Suppressor macrophage treated with lipopolysaccharide for 1 hour (primary cell): ENCODE data around the gene CCNL2.
A peak's percentile ranks its signal among the peaks of the same experiment; 100 is the strongest.
"Not testable (repeated sequence)": the region's sequence is repeated elsewhere in the genome, so short reads cannot be mapped to it uniquely, and the experiment has no call there.

Experiments used
- DNase-seq, 3 donors: peaks; one replicate each; pipeline ENCODE4 v3.0.0-alpha.2; 2020 to 2022

CCNL2 gene

DNA sequence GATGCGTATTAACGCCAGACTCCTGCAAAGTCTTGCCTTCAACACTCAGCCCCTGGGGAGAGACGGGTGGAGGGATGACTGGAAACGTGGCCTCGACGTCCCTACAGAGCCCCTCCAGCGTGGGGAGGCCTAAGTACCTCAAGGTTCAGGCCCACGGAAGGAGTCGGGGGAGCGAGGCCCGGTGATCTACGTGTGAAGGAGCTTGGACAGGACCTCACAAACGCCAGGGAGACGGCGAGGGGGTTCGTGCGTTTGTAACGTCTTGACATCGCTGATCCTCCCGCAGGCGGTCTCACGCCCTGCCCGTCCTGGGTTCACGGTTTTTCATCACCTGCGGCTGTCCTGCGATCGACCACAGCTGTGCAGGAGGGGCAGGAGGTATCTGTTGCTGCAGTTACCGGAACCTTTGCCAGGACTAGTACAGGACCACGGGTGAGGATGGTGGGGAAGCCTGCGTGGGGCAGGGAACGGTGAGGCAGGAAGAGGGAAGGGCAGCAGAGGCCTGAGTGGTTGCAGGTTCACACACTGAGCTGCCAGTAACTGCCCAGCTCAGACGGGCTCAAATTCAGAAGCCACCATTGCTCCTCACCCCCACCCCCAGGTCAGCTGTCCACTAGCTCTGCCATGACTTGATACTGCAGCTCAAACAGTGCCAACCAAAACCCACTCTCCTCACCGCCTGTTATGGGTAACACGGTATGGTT is 889 bp upstream of the CCNL2 start:
- DNase-seq, result peak in 1 of 3 donors; percentile 20

DNA sequence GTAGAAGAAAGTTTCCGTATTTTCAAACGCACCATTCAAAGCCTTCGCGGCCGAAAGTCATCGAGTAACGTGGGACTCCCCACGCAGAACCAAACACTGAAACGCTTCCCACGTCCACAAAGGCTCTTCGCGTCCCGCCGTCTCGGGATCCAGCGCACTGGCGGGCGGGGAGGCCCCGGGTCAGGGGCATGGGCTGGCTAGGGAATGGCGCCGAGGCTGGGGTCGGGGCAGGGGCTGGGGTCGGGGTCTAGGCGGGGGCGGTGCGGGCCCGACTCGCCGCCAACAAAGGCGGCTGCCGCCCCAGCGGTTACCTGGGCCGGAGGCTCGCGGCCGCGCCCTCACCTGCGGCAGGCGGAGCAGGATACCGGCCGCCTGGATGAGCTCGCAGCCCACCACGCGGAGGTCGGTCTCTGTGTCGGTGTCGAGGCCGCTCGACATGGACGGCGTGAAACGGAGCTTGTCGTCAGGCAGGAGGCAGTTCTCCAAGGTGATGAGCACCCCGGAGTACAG is 403 bp downstream of the CCNL2 start:
- DNase-seq, result peak; percentile 49 to 62 (median 52)

DNA sequence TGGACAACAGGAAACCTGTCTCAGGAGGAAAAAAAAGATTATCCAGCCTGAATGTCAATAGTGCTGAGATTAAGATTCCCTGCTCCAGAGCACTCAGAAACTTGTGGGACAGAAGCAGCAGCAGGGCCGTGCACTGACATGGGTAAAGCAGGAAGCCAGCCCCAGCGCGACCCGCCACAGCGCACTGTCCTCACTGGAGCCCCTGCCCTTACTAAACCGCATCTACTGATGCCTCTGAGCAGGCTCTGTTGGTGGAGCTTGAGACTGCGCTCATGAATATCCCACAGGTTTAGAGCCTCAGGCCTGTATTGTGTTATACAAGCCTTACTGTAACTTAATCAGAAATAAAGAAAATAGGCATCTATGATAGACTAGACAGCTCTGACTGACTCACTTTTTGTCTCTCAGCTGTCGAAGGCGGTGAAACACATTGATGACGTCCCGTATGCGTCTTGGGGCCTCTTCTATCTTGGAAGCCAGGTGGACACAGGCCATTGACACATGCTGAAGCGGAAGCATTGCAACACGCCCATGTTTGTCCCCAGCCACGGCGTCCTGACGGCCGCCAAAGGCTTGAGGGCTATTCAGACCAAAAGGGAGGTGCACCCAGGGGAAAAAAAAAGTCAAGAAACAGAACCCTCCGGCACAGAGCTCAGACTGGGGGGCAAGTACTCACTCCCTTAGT is 1.2 kb downstream of the CCNL2 start:
- peak in 1 of 3 donors; percentile 21 for DNase-seq

- DNase-seq, result no peak
These were observed 4.0 kb downstream of the CCNL2 start for GRCh38 chr1:1395166-1395565.

DNA sequence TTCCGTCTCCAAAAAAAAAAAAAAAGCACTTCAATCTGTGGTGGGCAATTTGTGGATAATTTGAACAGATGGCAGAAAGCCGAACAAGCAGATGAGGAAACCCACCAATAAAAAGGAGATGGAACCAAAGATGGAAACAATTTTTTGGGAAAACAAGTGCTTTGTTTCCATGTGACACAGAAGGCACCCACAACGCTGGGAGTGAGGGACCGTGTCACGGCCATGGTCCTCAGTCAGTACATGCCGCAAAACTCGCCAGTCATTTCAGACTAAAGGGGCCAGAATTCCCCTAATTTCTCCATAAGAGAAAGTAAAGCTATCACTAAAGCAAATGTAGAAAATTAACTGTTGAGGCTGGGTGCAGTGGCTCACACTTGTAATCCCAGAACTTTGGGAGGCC is 5.0 kb downstream of the CCNL2 start:
- DNase-seq, result no peak

- no peak for DNase-seq
These were observed 5.7 kb downstream of the CCNL2 start for GRCh38 chr1:1393428-1393827.

DNA sequence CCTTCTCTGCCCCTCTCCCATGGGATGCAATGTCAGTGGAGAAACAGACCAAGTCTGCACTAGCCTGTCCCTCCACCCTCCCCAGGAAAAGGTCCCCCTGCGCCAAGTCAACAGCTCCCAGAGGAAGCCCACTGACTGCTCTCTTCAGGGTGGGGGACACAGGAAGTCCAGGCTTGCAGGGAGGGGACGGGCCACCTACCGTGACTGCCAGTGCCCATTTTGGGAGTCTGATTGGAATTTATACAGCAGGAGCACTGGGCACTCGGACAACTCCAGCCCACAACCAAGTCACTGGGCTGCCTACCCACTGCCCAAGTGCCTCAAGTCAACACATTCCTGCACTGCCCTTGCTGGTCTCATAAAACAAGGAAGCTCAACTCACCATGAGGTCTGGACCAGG is 6.1 kb downstream of the CCNL2 start:
- no peak for DNase-seq

DNA sequence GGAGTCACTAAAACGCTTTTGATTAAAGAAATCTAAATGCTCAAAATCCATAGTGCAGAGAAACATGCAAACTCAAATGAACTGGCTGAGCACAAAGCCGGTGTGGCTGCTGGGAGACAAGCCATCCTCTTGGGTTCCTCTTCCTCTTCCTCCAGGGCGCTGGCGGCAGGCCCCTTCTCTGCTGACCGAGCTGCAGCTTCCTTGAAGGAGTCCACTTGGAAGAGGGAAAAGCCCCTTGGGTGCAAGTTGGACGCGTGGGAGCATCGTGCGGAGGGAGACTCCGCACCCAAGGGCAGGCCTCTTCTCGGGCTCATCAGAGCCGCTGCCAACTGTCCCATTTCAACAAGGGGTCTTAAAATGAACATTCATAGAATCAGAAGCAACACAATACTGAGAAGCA is 7.9 kb downstream of the CCNL2 start:
- no peak for DNase-seq

- DNase-seq, result no peak
These were observed 8.5 kb downstream of the CCNL2 start for GRCh38 chr1:1390675-1391074.

- no peak for DNase-seq
These were observed 11.1 kb downstream of the CCNL2 start for GRCh38 chr1:1388078-1388472.

DNA sequence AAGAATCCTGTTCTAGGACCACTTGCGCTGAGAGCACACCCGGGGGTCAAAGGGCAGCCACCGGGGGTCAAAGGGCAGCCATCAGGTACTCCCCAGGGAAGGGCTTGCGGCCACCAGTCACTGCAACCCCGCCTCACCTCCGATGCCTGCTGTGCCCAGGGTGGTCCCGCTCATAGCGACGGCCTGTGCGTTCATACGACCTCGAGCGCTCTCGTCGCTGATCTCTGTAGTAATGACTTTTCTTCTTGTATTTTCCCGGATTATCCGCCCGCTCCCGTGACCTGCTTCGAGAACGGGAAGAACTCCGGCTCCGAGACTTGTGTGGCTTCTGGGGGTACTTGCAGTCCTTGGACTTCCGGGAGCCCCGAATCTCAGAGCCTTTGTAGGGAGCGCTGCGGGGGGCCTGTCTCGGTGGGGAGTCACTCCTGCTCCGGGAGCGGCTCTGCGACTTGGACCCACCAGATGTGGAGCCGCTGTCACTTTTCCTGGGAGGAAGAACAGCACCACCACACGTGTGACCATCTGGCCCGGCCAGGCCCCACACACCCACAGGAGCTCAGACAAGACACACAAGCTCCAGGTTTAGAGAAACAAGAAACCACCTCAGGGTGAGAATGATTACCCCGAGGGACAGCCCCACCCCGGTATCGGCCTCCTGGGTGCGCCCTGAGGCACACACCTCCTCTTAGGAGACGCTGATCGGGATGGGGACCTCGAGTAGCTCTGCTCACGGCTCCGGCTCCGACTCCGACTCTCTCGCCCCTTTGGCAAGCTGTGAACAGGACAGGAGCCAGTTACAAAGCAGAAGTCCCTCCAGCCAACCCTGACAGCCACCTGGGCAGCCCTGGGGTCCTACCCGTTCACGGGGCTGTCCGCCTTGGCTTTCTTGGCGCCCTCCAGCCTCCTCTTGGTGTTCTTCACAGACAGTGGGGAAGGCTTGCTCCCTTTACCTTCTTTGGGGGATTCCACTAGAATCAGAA is 11.7 kb downstream of the CCNL2 start:
- DNase-seq, result no peak

DNA sequence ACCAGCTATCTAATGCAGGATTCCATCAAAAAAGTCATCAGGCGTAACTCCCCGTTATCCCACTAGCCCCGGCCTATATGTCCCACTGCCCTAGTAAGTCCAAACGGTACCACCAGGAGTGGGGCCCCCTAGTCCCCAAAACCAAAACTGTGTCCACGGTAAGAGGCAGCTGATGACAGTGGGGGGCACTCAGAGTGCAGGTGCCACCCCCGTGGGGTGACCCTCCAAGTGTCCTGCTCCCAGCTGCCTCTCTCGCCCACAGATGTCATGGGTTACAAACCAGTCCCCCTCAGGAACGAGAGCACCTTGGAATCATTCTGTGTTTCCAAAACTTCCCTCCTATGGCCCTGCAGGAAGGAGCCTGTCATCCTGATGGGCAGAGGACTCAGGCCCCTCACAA is 13.2 kb downstream of the CCNL2 start:
- DNase-seq, result no peak

GRCh38 chr1:1385339-1385738 is 13.8 kb downstream of the CCNL2 start:
- not testable (repeated sequence) for DNase-seq

GRCh38 chr1:1381294-1381693 is 17.8 kb downstream of the CCNL2 start:
- no peak for DNase-seq

GRCh38 chr1:1380860-1381259 is 18.3 kb downstream of the CCNL2 start:
- no peak for DNase-seq

DNA sequence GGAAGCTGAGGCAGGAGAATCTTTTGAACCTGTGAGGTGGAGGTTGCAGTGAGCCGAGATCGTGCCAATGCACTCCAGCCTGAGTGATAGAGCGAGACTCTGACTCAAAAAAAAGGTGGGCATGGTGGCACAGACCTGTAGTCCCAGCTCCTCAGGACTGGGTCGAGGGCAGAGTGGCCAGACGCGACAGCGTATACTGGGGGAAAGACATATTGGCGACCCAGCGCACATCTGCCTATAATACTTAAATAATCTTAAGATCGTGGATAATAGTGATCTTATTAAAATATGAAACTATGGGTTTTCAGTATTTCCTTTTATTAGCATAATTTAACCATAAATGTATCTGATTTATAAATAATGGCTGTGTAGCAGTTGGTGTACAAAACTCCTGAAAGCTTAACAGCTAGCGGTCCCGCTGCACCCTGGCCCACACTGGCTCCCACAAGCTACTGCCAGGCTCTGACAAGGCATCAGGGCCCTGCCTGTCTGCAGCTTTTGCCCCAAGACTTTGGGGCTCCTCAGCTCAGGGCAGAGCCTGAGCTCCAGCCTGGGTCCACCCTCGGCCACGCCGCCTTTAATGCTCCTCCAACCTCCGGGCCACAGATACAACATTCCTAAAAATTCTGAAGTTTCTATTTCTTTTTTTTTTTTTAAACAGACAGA is 21.5 kb downstream of the CCNL2 start:
- DNase-seq, result no peak

DNA sequence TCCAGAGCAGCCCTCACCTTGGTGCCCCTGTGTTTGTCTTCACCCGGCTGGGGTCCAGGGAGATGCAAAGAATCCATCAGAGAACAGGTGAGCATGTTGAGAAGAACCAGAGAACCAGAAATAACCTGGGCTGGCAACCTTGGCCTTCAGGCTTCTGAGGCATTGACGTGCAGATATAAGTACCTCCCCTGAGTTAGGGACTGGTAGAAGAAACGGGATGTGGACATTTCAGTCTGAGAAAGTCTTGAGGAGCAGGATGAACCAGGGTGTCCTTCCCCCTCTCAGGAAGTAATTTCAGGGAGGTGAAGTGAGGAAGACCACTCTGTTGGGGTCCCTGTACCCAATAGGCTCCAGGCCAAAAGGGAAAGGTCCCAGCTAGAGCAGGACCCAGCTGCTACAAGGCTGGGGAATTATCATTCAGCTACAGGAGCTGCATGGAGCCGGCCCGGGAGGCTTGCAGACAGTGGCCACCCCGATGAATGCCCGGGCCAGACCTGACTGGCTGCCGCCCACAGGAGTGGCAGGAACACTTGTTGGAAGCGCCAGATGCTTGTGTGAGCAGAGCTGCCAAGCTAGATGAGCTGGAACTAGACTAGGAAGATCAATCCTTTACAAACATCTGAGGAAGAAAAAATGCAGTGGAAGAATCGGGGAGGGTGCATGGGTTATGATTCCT is 22.4 kb downstream of the CCNL2 start:
- no peak for DNase-seq

DNA sequence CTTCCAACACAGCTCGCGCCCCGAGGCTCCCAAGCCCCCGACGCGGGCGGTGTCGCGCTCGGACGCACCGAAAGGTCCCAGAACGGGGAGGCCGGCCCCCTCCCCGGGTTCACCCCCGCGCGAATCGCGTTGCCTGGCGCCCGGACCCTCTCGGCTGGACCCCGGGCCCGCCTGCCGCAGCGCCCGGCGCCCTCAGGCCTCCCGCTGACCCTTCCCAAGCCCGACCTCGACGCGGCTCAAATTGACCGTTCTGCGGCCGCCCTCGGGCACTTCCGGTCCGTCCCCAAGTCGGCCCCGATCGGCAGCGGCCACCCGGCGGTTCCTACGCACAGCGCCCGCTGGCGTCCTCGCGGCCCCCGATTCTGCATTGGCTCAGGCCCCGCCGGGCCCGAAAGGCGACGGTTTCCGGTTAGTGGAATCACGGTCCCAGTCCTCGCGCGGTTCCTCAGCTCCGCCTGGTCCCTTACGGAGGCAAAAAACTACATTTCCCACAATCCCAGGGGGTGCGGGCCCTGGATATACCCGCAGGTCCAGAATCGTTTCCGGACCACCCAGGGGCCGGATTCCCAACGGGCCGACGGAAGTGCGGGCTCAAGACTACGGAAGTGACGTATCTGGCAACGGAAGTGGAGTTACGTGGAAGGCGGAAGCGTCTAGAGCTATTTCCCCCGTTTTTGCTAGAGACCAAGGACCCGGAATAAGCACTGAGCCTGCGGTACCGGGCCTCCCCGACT is 24.0 kb downstream of the CCNL2 start, which contains the start of gene AURKAIP1:
TSS of gene AURKAIP1 (minus strand) at position 279 of the 734 bp plus-strand sequence. CDS start 451 bp downstream, outside the sequence.
- DNase-seq, result peak; percentile 100

GRCh38 chr1:1374589-1374928 is 24.6 kb downstream of the CCNL2 start:
- peak in 1 of 3 donors; percentile 25 for DNase-seq

- no peak for DNase-seq
These were observed 25.1 kb downstream of the CCNL2 start for GRCh38 chr1:1373815-1374588.
